Stimulated activated CD4-positive, alpha-beta T cell treated with anti-CD3 and anti-CD28 coated beads, Interleukin-4, amount 100 ng/mL, for 24 hours (primary cell): ENCODE results near the gene PASK.

Experiments used
- DNase-seq: peaks from one replicate; pipeline ENCODE4 v3.0.0-alpha.2; 2020

Gene PASK

GRCh38 chr2:241062389-241063092 is 86.7 kb downstream of the PASK start:
- DNase-seq, result no peak

- DNase-seq, result no peak
These were observed 88.0 kb downstream of the PASK start for GRCh38 chr2:241061275-241061674.
